Measurements from ENCODE around the gene WIPF2.
A peak's percentile ranks its signal among the peaks of the same experiment; 100 is the strongest.
"Not testable (repeated sequence)": the region's sequence is repeated elsewhere in the genome, so short reads cannot be mapped to it uniquely, and the experiment has no call there.

Gene WIPF2

DNA sequence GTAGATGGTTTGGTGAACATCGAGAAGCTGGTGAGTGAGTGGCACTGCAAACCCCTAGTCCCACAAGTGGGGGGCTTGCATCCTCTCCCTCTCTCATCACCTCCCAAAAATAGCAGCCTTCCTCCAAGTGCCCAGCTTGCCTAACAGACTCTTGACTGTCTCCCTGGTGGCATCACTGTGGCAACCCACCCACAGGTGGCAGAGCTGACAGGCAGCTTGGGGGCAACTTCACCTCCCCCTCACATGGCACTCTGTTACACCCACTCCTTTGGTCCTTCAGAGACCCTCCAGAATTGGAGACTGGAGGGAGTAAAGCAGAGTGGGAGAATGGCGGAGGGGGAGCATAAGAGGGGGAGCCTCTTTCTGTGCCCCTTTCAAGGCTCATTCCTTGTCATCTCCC, 26.1 kb upstream of the WIPF2 start:
- DNase-seq: no peak

DNA sequence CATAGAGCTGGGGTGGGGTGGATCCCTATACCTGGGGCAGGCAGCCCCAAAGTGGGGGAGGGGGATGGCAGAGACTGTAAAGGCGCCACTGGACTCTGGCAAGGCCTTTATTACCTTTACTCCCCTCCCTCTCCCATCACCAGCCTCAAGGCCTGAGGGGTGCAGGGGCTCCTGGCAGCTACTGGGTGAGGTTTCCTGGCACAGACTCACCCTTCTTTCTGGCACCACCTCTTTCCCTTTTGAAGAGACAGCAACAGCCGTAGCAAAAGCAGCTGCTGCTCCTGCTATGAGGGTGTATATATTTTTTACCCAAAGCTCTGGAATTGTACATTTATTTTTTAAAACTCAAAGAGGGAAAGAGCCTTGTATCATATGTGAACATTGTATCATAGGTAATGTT, 24.3 kb upstream of the WIPF2 start:
- no peak for DNase-seq

DNA sequence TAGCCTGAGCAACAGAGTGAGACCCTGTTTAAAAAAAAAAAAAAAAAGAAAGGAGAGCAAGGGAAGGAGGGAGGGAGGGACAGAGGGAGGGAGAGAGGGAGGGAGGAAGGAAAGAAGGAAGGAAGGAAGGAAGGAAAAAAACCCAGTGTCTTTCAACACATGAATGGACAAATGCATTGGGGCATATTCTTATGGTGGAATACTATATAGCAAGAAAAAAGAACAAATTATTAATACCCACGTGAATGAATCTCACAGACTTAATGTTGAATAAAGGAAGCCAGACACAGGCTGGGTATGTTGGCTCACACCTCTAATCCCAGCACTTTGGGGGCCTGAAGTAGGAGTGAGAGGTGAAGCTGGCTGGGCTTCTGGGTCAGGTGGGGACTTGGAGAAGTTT, 21.6 kb upstream of the WIPF2 start:
- no peak for DNase-seq

DNA sequence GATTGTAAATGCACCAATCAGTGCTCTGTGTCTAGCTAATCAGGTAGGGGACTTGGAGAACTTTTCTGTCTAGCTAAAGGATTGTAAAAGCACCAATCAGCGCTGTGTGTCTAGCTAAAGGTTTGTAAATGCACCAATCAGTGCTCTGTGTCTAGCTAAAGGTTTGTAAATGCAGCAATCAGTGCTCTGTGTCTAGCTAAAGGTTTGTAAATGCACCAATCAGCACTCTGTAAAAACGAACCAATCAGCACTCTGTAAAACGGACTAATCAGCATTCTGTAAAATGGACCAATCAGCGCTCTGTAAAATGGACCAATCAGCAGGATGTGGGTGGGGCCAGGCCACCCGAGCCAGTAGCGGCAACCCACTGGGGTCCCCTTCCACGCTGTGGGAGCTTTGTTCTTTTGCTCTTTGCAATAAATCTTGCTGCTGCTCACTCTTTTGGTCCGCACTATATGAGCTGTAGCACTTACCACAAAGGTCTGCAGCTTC, 21.1 kb upstream of the WIPF2 start:
- not testable (repeated sequence) for DNase-seq

DNA sequence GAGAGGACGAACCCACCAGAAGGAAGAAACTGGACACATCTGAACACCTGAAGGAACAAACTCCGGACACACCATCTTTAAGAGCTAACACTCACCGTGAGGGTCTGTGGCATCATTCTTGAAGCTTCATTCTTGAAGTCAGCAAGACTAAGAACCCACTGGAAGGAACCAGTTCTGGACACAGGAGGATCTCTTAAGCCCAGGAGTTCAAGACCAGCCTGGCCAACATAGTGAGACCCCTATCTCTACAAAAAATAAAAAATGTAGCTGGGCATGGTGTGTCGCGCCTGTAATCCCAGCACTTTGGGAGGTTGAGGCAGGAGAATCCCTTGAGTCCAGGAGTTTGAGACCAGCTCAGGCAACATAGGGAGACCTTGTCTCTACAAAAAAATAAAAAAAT, 20.5 kb upstream of the WIPF2 start:
- DNase-seq: no peak

DNA sequence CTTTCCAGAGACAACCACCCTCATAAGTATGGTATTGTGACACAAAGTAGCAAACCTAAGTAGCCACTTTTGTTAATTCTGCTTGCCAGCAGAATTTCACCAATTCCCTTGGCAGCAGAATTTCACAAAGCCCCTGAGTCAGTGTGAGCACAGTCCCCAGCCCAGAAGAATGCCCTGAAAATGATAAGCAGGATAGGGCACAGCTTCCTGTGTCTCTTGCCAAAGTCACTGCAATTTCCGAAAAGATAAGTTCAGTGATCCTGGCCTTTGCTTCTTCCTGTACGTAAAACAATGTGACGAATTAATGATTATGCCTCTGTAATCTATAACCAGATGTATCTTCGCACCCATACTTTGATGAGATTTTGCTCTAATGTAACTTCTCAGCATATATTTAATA, 16.0 kb upstream of the WIPF2 start:
- no peak for DNase-seq

DNA sequence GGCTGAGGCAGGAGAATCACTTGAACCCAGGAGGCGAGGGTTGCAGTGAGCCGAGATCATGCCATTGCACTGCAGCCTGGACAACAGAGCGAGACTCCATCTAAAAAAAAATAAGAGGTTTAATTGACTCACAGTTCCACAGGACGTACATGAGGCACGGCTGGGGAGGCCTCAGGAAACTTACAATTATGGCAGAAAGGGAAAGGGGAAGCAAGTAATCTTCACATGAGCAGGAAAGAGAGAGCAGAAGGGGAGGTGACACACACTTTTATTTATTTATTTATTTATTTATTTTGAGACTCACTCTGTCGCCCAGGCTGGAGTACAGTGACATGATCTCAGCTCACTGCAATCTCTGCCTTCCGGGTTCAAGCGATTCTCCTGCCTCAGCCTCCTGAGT, 12.9 kb upstream of the WIPF2 start:
- DNase-seq: not testable (repeated sequence)

DNA sequence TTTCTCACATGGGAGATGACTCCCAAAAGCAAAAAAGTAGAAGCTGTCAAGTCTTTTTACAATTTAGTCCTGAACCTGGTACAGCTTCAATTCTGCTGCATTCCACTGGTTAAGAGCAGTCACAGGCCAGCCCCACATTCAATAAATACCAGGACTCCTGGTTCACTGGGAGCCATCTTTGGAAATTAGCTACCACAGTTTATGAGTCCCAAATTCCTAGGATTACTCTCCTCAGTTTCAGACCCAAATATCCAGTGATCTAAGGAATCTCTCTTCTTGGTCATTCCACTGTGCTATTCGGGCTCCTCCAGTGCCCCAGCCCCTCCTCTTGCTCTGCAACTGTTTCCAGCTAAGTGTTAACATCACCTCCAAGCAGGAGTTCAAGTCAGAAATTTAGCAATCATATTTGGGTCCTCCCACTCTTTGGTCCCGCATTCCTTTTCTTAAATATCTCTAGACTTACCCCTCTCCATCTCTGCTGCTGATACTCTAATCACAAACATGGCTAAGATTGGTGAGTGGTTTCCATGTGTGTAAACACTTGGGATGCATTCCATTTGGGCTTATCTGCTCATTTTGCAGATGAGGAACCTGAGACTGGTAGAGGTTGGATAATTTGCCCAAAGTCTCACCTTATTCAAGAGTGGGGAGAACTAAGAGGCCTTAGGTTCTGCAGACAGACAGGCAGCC, 9.6 kb upstream of the WIPF2 start:
- peak; percentile 81 for DNase-seq

DNA sequence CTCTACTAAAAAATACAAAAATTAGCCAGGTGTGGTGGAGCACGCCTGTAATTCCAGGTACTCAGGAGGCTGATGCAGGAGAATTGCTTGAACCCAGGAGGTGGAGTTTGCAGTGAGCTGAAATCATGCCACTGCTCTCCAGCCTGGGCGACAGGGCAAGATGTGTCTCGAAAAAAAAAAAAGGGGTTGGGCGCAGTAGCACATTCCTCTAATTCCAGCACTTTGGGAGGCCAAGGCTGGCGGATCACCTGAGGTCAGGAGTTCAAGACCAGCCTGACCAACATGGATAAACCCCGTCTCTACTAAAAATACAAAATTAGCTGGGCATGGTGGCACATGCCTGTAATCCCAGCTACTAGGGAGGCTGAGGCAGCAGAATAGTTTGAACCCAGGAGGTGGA, 5.2 kb upstream of the WIPF2 start:
- DNase-seq: not testable (repeated sequence)

DNA sequence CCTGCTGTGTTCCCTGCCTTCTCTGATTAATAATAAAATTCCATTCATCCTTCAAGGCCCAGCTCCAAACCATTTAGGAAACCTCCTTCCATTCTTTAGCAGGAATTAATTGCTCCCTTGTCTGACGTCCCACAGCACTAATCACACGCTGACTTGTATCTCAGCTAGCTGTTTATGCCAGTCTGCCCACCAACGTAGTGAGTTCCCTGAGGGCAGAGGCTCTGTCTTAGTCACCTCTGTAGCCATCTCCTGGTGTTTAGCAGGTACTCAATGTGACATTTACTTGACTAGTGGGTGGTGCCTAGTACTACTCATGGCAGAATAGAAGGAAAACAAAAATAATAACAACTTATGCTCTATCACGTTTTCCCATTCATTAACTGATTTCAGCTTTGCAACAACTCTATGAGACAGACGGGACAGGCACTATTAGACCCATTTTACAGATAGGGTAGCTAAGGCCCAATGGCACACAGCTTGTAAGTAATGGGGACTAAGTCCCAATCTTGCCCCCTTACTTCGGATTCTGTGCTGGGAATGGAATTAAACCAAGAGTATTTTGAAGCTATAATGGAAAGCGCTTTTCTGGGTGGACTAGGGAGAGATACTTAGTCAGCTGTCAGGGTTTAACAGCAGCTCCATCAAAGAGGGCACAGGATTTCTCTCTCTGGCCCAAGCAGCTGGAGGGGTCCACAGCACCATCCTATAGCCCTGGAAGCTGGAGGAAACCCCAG, 931 bp upstream of the WIPF2 start:
- DNase-seq: no peak

DNA sequence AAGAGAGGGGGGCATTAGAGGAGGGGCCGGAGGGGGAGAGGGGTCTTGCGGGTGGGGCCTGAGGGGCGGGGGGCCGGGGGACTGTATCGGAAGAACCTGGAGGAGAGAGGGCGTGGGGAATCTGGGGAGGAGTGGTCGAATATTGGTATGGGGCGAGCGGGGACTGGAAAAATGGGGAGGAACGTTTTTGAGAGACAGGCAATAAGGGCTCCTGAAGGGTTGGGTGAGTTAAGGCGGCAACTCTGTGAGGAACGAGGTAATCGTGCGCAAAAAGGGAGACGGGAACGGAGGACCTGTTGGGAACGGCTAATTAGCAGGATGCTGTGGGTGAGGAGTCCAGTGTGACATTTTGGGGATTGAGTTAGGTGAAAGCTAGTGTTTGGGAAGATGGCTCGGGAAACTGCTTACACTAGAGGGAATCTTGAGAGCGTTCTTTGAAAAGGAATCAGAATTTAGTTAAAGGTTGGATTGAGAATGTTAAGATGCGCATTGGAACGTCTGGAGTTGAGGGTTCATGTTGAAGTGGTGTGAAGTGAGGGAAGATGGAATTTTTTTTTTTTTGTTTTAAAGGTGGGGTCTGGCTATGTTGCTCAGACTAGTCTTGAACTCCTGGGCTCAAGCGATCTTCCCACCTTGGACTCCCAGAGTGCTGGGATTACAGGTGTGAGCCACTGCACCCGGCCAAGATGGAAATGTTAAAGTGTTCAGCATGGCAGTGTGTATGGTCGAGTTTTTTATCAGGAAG, 662 bp downstream of the WIPF2 start:
- peak; percentile 62 for DNase-seq

DNA sequence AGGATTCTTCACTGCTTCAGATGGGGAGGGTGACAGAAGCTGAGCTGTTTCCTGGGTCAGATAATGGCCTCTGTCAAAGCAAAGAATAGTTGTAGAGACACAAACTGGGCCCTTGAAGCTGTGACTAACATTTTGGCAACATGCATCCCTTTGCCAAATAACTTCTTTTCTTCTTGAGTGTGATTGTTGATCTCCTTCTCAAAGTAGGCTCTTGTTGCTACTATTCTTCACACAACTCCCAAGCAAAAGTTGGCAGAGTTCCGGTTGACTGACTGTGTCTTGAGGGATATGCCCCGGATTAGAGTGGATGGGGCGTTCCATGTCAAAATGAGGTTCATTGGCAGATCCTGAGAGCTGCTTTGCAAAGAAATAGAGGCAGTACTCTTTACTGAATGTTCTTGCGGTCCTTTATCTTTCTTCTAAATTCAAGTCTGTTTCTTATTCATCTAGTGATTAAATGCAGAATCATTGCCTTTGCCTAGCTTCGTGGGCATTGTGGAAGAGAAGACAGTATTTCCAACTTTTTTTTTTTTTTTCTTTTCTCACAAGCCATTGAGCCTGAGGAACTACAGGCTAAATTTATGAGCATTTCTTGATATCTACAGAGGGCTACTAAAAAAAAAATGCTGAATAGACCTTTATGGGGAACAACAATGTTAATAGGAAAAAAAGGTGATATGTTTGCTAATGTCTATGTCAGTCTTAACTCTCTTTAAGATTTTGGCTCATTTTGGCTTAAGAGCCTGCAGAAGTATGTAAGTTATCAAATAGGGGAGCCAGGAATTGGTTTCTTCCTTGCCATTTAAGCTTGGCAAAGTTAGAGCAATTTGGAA, 5.8 kb downstream of the WIPF2 start:
- DNase-seq: peak; percentile 39

DNA sequence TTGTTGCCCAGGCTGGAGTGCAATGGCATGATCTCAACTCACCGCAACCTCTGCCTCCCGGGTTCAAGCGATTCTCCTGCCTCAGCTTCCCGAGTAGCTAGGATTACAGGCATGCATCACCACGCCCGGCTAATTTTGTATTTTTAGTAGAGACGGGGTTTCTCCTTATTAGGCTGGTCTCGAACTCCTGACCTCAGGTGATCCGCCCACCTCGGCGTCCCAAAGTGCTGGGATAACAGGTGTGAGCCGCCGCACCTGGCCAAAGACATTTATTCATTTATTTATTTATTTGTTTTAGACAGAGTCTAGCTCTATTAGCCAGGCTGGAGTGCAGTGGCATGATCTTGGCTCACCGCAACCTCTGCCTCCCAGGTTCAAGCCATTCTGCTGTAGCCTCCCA, 10.0 kb downstream of the WIPF2 start:
- DNase-seq: not testable (repeated sequence)

DNA sequence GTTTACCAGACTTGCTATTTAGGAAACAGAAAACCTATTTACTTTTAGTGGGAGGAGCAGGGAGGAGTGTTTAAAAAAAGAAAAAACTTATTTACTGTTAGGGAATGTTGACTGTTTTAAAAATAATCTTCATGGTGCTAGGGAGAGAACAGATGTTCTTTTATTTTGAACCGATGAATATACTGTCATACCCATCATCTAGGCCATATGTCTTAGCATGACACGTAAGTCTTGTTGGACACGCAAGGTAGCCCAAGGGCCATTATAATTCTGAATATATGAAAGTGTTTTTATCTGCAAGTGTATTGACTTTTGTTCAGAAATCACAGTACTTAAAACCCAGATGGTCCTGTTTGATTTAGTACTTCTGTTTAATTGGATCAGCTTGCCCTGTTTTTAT, 11.6 kb downstream of the WIPF2 start:
- DNase-seq: no peak

DNA sequence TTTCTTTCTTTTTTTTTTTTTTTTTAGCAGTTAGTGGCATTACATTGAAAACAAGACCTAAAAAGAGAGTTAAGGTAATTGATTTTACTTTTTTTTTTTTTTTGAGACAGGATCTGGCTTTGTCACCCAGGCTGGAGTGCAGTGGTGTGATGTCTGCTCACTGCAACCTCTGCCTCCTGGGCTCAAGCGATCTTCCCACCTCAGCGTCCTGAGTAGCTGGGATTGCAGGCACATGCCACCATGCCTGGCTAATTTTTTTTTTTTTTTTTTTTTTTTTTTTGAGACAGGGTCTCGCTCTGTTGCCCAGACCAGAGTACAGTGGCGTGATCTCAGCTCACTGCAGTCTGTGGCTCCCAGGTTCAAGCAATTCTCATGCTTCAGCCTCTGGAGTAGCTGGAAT, 12.8 kb downstream of the WIPF2 start:
- not testable (repeated sequence) for DNase-seq

DNA sequence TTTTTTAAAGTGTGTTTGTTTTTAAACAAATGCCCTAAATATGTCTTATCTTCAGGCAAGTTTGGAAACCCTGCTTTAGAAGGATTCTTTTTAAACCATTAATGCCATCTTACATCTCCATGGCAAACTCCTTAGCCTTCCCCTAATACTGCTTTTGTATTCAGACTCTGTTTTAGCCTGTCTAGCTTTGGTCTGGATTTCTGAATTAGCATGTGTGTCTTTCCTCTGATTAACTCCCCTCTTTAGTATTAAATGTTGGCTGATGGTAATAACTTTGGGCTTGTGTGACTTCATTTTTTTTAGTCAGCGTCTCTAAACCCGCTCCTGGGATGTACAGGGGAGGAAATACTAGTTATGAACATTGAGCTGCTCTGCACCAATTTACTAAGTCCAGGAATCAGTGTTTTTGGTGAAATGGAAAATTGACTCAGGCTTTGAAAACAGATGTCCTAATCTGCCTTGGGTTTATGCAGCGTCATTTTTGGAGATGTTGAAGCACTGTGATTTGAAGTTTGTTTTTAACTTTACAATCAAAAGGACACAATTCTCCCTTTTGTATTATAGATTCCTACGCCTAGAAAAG, 22.2 kb downstream of the WIPF2 start:
- no peak for DNase-seq

DNA sequence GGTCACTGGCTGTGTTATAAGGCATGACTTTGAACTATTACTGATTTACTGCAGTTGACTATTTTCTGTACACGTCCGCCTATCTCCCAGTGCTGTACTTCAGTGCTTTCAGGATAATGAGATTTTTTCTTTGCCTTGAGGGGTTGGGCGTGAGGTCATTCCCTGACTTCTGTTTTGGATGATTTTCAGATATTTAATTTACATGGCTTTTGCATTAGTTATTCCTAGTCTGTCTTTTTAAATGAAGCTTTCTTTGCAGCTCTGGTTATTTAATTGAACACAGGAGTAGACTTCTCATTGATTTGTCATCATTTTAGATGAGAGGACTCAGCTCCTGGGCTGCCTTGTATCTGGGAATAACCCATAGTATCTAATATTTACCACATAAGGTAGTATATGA, 23.7 kb downstream of the WIPF2 start:
- DNase-seq: peak; percentile 41

DNA sequence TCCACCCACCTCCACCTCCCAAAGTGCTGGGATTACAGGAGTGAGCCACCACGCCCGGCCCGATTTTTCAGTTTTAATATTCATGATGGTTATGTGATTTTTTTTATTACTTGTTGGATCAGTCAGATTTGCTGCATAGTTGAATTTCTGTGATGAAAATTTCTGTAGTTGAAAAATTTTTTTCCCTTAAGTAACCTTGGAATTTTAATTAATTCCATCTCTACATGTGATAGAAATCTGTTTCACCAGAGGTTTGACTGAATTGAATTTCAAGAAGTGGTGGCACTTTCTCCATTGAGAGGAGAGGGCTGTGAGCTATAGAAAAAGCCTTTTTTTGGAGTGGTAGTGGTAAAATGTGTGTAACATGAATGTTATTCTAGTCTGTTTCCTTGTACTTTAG, 24.7 kb downstream of the WIPF2 start:
- peak; percentile 31 for DNase-seq

DNA sequence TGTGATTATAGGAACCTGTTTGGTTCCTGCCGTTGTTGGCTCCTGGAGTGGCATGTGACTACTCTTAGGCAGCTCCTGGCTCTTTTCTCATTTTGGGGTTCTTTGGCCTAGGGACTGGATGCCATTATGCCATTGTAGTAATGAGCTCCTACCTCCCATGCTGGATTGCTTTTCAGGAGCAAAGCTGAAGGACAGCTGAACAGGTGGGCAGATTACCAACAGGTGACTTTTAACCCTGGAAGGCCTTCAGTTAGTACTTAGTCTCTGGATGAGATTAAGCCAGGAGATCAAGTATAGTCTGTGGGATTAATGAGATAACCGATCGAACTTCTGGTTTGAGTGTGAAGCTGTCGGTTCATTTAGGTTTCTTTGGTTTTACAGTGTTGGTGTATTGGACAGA, 25.2 kb downstream of the WIPF2 start:
- no peak for DNase-seq

DNA sequence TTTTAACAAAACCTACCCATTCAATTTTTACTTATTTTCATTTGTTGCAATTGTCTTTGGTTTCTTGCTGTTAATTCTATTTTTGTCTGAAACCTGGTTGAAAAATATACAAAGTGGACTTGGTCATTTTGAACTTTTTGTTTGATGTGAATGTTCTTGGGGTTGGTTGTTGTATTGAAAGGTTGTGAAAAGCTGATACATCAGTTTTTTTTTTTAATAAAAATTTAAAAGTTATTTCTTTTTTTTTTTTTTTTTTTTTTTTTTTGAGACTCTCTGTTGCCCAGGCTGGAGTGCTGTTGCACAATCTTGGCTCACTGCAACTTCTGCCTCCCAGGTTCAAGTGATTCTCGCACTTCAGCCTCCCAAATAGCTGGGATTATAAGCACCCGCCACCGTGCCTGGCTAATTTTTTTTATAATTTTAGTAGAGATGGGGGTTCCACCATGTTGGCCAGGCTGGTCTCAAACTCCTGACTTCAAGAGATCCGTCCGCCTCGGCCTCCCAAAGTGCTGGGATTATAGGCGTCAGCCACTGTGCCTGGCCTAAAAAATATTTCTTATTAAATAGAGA, 28.9 kb downstream of the WIPF2 start:
- no peak for DNase-seq

DNA sequence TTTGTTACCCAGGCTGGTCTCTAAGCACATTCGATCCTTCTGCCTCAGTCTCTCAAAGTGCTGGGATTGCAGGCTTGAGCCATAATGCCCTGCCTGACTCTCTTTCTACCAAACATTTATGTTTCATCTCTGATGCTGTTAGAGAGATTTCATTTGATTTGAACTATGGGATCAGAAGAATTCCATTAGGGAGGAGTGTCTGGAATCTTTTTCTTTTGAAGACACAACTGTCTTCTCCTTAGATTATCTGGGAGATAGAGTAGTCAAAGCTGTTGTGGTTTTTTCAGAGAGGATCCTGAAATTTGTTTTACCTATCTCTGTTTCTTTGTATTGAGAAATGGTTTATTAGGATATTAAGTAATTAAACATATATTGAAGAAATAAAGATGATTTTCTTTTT, 29.4 kb downstream of the WIPF2 start:
- no peak for DNase-seq

DNA sequence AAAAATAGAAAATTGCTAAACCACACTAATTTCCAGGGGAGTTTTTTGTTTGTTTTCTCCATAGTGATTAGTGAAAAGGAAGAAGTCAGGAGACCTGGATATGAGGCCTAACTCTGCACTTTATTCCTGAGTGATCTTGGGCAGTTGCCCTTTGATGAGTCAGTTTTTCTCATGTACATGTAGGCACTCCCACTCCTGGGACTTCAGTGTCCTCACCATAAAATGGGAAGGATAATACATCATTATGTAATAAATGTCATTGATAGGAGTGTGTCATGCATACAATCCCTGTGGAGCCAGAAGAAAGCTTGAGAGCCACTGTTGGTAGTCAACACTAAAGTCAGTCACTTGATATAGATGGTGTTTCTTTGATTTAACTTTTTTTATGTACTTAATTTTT, 32.5 kb downstream of the WIPF2 start:
- peak; percentile 79 for DNase-seq

Data from fibroblast of skin of back (primary cell).